ENCODE results near the gene INTS11. TPM values are rescaled to one million over a fixed set of nuclear protein-coding genes. Genes with fewer than 3 reads are reported as not detected.

Gene INTS11
- total and polyA plus RNA-seq, 2 experiments from 2014 or later: 75.8 to 124 TPM

DNA sequence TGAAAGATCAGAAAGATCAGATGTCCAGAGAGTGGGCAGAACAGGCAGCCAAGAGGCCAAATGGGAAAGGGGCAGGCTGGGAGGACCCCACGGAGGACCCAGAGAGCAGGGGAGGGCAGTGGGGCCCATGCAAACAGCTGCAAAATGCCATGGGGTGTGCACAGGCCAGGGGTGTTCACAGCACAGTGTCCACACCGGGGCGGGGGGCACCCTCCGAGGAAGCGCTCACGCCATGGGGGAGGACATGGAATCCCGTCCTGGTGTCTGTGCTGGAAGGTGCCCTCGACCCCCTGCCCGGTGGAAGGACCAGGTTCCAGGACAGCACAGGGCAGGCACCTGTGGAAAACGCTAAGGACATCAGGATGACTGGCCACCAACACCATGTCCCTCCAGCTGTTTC, 1.5 kb downstream of the INTS11 start:
- Histone ChIP-seq H3K4me3 (no peak overlapping the region), H3K36me3 (peaks cover 8% of the 10 kb centered on the region), H3K9me3 (ENCODE audit: low read depth) (no peaks in the 10 kb centered on the region), H3K27me3 (no peaks in the 10 kb centered on the region), H3K27ac (no peak overlapping the region), H3K4me1 (ENCODE audit: low read depth) (peaks cover 9% of the 10 kb centered on the region)
- no peak for DNase-seq (ENCODE audit: low read depth in 1 of 2, low spot score in 1 of 2)
- TF ChIP-seq, protein P1, sequence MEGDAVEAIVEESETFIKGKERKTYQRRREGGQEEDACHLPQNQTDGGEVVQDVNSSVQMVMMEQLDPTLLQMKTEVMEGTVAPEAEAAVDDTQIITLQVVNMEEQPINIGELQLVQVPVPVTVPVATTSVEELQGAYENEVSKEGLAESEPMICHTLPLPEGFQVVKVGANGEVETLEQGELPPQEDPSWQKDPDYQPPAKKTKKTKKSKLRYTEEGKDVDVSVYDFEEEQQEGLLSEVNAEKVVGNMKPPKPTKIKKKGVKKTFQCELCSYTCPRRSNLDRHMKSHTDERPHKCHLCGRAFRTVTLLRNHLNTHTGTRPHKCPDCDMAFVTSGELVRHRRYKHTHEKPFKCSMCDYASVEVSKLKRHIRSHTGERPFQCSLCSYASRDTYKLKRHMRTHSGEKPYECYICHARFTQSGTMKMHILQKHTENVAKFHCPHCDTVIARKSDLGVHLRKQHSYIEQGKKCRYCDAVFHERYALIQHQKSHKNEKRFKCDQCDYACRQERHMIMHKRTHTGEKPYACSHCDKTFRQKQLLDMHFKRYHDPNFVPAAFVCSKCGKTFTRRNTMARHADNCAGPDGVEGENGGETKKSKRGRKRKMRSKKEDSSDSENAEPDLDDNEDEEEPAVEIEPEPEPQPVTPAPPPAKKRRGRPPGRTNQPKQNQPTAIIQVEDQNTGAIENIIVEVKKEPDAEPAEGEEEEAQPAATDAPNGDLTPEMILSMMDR (IDR thresholded peaks at IDR 0.05; ENCODE audit: low read depth, low read length): no peak

DNA sequence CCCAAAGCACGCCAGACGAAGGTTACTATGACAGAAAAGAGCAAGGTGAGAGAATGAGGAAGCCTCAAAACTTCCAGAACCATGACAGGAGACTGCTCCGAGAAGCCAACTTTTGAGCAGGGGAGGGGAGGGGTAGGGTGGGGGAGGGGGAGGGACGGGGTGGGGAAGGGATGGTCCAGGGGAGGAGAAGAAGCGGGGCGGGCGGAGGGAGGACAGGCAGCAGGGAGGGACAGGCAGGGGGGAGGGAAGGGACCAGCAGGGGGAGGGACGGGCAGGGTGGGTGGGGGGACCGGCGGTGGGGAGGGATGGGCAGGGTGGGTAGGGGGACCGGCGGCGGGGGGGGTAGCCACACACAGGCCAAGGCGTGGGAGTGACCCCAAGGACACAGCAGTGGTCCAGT, 2.0 kb downstream of the INTS11 start:
- DNase-seq (ENCODE audit: low read depth in 1 of 2, low spot score in 1 of 2): no peak

DNA sequence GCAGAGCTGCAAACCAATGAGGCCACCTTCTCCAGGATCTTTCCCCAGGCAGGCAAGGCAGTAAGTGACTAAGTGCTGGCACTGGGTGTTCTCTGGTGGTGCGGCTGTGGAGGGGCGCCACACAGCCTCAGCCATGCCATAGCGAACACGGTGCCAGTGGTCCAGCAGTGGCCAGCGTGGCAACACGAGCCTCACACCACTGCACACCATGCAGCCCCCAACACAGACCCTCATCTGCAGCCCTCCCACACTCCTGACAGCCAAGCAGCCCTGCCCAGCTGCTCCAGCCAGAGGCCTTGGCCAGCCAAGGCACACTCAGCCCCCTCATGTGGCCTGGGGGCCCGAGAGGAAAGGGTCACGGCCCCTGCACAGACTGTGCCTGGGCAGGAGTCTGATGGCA, 3.0 kb downstream of the INTS11 start:
- Histone ChIP-seq H3K36me3 (peaks cover 8% of the 10 kb centered on the region), H3K4me1 (ENCODE audit: low read depth) (peaks cover 9% of the 10 kb centered on the region), H3K27me3 (no peaks in the 10 kb centered on the region), H3K9me3 (ENCODE audit: low read depth) (no peaks in the 10 kb centered on the region), H3K27ac (no peak overlapping the region), H3K4me3 (no peak overlapping the region)
- TF ChIP-seq, protein P1 (IDR thresholded peaks at IDR 0.05; ENCODE audit: low read depth, low read length): no peak
- no peak for DNase-seq (ENCODE audit: low read depth in 1 of 2, low spot score in 1 of 2)

More for the DNA sequence above, 2.0 kb downstream of the INTS11 start:
- H3K4me1 ChIP-seq (ENCODE audit: low read depth): peaks cover 9% of the 10 kb centered on the region
- H3K9me3 ChIP-seq (ENCODE audit: low read depth): no peaks in the 10 kb centered on the region
- H3K36me3 ChIP-seq: peaks cover 8% of the 10 kb centered on the region
- no peaks in the 10 kb centered on the region for H3K27me3 ChIP-seq
- no peak overlapping the region for H3K4me3 ChIP-seq
- TF ChIP-seq, protein P1 (IDR thresholded peaks at IDR 0.05; ENCODE audit: low read depth, low read length): no peak
- H3K27ac ChIP-seq: no peak overlapping the region

DNA sequence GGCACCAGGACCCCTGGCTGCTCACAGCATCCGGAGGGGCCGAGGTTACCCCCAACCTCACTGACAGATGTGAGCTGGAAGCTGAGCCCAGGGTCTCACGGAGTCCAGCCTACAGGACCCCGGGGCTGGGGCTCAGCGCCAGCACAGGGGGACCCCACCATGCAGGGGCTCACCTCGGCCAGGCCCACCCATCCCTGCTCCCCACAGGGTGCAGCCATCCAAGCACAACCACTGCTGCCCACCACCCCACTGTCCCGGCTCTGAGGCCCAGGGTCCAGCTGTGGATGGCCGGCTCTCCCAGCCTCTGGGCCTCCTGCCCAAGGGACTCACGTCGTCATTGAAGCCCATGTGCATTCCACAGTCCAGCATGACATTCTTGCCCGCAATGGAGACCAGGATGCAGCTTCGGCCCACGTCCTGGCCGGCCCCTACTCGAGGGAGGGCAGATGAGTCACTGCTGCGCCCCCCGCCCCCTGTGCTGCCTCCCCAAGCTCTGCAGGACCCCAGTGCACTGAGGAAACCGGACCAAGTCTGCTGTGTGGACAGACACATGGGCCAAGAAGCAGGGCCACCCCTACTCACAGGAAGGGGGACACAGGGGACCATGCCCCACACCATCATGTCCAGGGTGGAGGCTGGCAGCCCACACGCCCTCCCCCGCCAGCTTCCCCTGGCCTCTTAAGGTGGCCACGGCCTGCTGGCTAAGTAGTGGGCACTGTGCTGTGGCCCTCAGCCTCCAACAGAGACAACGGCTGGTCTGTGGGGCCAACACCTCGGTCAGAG, 3.6 kb downstream of the INTS11 start:
- DNase-seq (ENCODE audit: low read depth in 1 of 2, low spot score in 1 of 2): no peak
- H3K4me3 ChIP-seq: no peak overlapping the region
- H3K27me3 ChIP-seq: no peaks in the 10 kb centered on the region
- peaks cover 8% of the 10 kb centered on the region for H3K36me3 ChIP-seq
- TF ChIP-seq, protein P1 (IDR thresholded peaks at IDR 0.05; ENCODE audit: low read depth, low read length): no peak
- no peaks in the 10 kb centered on the region for H3K9me3 ChIP-seq (ENCODE audit: low read depth)
- H3K27ac ChIP-seq: no peak overlapping the region
- peaks cover 9% of the 10 kb centered on the region for H3K4me1 ChIP-seq (ENCODE audit: low read depth)

DNA sequence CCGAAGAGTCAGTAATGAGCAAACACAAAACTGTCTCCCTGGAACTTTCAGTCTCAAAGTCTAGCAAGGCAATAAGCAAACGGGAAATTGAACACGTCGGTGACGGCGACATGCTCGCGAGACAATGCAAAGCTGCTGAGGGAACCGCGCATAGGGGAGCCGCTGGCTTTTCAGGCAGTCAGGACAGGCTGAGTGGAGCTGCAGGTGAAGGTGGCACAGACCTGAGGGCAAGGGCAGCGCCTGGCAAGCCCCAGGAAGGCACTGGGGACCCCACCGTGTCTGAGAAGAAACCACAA, 4.9 kb downstream of the INTS11 start:
- Histone ChIP-seq H3K9me3 (ENCODE audit: low read depth) (no peaks in the 10 kb centered on the region), H3K27me3 (no peaks in the 10 kb centered on the region), H3K27ac (no peak overlapping the region), H3K4me3 (no peak overlapping the region), H3K36me3 (peaks cover 8% of the 10 kb centered on the region), H3K4me1 (ENCODE audit: low read depth) (peaks cover 3% of the 10 kb centered on the region)
- TF ChIP-seq, protein P1 (IDR thresholded peaks at IDR 0.05; ENCODE audit: low read depth, low read length): no peak
- no peak for DNase-seq (ENCODE audit: low read depth in 1 of 2, low spot score in 1 of 2)

All from cardiac muscle cell (in vitro differentiated cells and primary cell).